Activated CD8-positive, alpha-beta memory T cell treated with anti-CD3 and anti-CD28 coated beads, Interleukin-2, amount 50 U/mL, for 1 hour (primary cell): Measurements from ENCODE around the gene DSCAML1.

Experiments
- DNase-seq: peaks from one replicate; pipeline ENCODE4 v3.0.0-alpha.2; 2020; ENCODE audit errors: extremely low read depth

The DSCAML1 gene

DNA sequence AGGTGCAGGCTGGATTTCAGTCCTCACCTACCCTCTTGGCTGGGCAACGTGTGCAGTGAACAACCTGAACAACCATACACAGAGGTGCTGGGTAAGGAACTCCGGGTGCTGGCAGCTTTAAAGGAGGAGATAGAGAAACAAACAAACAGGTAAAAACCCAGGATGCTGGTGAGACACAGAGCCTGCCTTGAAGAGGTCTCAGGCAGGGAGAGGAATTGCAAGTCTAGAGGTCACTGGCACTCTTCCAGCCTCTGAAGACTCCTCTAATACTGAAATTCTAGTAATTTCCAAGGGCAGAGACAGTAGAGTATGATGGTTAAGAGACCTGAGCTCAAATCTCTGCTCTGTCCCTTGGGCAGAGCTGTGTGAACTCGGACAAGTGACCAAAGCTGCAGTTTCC lies 276.8 kb downstream of the DSCAML1 start:
- DNase-seq = no peak

DNA sequence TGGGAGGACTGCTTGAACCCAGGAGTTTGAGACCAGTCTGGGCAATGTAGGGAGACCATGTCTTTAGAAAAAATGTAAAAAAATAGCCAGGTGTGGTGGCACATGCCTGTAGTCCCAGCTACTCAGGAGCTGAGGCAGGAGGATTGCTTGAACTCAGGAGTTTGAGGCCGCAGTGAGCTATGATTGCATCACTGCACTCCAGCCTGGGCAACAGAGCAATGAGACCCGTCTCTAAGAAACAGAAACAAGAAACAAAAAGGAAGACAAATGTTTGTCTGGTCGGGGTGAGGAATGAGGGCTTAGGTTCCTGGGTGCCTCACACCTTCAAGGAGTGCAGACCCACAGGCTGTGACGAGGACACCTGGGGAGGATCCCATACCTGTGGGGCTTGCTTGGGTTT lies 277.4 kb downstream of the DSCAML1 start:
- no peak for DNase-seq

DNA sequence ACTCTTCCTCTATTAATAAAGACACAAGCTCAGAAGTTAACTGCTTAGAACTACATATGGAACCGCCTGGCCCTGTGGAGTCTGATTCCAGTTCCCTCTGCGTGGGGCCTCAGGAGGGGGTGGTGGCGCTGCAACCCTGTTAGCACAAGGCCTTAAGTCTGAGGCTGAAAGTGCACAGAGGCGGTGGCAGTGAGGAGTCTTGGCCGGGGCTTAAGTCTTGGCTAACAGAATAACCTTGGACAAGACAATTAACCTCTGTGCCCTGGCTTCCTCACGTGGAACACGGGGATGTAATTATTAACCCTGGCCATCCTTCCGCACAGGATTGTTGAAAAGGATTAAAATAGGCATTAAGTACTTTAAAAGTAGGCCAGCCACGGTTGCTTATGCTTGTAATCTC lies 277.8 kb downstream of the DSCAML1 start:
- DNase-seq = no peak

DNA sequence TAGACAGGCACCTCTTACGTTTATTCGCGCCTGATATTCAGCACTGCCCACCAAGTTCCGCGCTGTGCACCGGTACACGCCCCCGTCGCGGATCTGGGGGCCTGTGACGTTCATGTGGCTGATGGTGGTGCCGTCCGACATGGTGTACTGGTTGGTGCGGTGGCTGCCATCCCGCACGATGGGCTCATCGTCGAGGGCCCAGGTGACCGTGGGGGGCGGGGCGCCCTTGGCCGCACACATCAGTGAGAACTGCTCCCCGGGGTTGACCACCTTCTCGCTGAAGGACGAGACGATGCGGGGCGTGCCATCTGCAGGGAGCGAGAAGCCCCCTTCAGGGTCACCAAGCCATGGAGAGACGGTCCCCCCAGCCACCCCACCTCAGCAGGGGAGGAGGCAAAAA lies 278.6 kb downstream of the DSCAML1 start:
- DNase-seq = no peak

DNA sequence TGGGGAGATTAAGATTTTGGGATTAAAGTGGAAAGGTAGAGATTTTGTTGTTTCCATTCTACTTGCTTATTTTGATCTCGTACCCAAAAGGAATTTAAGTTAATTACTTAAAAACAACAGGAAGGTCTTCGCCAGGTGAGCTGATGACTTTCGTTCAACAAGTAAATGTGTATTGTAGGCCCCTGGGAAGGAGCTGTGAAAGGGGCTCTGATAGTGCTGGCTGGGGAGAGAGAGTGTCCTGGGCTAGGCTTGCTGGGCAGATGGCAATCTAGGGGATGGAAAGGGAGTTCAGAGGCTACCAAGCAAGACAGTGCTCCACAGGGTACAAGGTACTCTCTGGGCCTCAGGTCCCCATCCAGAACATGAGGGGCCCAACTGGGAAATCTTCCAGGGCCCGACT lies 279.9 kb downstream of the DSCAML1 start:
- no peak for DNase-seq

DNA sequence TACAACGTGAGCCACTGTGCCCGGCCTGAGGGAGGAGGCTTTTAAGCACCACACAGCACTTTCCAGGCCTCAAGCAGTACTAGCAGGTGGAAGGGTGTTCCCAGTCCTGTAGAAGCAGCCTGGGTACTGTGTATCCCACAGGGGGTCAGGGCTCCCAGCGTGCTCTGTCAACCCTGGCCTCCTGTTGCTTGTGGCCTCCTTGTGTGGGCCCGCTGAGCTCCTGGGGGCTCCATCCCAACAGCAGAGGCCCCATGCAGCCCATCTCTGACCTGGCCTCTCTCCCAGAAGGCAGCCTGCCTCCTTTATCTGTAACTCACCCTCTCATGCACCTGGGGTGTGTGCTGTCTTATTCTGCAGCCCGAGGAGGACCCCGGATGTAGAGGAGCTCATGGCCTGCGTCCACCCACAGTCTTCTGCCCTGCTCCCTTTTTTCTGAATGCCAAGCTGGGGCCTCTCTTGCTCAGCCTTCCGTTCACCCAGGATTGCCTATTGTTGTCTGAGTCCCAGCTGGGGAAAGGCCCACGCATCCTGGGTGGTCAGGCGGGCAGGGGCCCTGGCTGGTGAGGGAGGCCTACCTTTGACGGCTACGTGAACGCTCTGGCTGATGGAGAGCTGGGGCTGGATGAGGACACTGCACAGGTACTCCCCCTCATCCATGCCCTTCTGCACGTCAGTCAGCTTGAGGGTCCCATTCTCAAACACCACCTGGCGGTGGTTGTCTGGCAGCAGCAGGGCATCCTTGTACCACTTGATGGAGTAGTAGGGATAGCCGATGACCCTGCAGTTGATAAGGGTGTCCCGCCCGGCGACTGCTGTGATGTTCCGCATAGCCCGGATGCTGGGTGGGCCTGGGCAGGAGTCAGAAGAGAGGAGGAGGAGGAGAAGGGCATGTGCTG lies 280.9 kb downstream of the DSCAML1 start:
- DNase-seq = no peak

DNA sequence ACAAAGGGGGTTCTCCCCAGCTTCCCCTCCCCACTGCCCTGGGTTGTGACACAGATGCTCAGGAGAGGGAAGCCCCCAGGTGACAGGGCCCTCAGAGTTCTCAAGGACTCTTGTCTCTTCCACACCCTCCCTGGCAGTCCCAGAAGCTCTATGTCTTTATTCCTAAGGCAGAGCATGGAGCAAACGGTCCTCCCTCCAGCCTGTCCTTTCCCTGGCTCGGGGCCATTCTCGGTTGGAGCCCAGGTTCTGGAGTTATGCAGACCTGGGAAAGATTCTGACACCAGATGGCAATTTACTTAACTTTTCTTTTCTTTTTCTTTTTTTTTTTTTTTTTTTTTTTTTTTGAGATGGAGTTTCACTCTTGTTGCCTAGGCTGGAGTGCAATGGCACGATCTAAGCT lies 282.8 kb downstream of the DSCAML1 start:
- DNase-seq = no peak

DNA sequence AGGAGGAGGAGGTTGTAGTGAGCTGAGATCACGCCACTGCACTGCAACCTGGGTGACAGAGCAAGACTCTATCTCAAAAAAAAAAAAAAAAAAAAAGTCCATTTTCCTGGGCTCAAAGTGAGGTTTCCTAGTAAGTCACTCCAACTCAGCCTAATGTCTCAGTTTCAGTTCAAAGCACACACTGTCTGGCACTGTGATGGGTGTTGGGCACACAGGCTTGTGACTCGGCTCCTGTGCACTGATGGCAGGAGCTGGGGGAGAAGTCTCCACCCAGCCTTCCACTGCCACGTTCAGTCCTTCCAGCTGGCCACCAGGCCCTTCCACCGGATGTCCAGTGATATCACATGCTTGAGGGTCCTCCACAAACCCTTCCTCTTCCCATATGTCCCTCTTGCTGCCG lies 283.4 kb downstream of the DSCAML1 start:
- DNase-seq = no peak

DNA sequence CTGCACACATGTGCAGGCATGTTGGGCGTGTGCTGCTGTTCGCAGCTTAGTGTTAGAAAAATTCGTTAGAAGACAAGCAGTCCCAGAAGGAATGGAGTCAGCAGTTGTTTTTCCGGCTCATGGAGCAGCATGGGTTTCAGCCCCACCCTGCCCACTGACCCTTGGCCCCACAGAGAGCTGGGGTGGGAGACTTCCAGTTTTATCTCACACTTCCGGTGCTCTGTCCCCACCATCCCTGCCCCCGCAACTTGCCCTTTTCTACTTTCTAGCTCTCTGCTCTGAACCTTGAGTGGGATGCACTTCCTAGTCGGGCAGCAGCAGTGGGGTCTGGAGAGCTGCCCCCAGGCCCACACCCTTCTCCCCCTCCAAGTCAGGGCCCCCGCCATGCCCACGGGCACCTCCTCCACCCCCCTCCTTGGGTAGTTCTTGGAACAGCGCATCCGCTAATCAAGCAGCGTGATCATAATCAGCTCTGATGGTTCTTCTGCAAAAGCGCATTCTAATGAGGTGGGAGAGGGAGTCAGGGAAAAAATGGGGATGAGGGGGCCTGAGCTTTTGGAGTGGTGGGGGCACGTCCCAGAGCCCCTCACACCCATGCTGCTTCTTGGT lies 285.0 kb downstream of the DSCAML1 start:
- DNase-seq = no peak

DNA sequence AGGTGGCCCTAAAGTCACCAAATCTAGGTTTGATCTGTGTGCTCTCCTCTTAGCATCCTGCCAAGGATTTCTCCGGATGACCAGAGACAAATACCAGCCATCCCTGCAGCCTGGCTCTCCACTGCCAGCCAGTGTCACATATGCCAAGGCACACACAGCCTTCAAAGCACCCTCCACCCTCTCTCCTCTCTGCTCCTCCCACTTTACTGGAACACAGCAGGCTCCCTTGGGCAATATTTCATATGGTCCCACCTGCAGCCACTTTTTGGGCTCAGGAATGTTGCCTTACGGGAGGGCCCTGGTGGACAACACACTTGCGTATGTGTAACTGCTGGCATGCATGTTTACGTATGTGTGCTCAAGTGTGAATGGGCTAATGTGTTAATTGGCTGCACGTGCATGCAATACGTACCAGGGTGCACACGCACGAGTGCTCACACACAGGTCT lies 285.5 kb downstream of the DSCAML1 start:
- DNase-seq = no peak

DNA sequence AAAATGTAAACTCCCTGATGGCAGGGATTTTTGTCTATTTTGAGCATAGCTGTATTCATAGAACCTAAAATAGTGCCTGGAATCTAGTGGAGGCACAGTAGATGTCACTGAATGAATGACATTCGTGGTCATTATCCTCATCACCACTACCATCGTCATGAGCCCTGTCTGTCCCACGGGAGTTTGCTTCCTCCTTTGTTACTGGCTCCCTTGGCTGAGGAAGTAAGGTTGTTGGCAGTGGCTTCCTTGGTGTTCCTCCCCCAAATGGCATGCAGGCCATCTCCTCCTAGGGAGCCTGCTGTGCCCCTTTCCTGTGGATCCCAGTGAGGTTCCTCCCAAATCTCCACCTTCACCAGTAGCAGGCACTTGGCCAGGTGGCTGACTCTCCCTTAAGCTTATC lies 286.4 kb downstream of the DSCAML1 start:
- no peak for DNase-seq

DNA sequence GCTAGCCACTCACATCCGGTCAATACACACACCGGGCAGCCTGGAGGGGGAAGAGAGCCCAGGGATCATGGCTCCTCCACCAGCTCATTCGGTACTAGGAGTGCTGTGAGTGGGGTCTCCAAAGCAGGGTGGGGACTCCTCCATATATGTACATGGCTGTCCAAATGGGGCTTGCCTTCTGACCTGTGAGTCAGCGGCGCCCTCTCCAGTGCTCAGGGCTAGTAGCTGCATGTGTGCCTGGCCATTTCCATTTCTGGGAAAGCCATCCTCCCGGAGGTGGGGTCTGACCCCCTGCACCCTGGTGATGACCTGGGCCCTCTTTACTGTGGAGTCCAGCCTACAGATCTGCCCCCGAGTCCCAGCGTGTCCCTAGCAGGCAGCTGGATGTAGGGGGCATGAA lies 287.5 kb downstream of the DSCAML1 start:
- DNase-seq = no peak

DNA sequence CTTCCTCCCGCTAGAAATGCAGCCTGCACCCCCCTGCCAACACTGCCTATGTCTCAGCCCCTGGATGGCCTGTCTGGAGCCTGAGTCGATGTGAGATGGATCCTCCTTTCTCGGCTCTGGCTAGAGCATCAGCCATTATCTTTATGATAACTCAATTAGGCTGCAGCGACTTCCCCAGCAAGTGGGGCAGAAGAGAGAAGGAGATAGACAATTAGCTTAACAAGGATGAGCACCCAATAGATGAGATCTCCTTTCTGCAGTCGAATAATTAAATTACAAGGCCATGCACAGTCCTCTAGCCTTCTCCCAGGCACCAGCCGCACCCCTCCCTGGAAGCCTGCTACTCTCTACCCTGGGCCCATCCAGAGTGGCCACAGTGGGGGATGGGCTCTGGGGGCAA lies 290.0 kb downstream of the DSCAML1 start:
- no peak for DNase-seq

DNA sequence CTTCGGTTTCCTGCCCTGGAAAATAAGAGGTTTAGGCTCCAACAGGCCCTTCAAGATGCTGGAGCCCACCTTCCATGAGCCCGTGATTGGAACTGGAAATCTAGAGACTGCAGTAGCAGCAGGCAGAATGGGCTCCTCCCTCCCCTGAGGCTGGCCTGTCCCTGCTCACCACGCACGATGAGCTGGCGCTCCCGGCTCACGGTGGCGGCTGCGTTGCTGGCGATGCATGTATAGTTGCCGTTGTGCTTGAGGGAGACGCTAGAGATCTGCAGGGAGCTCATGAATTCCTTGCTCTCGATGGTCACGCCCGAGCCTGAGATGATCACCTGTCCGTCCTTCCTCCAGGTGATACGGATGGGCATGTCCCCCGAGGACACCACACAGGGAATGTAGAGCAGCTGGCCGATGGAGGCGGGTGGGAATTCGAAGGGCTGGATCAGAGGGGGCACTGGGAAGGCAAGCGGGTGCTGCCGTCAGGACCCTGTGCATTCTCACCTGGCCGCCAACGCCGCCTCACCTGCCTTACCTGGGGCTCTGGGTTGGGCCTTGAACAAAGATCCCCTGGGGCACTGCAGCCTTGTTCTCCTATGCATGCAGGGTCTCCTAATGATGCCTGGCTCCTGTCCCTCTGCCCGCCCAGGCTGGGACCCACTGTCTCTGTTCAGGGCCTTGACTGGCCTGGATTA lies 291.6 kb downstream of the DSCAML1 start:
- no peak for DNase-seq

DNA sequence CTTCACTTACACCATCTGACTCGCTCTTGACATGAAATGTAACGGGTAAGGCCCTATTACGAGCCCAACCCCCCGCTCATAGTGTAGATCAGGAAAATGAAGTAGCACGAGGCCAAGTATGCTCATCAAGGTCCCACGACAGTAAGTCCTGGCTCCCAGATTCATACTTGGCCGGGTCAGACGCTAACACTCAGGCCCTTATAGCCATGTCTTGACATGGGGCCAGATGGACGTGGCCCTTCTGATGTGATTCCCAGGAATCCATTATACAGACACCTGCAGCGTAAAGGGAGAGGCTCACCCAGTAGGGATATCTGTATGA lies 294.3 kb downstream of the DSCAML1 start:
- no peak for DNase-seq

DNA sequence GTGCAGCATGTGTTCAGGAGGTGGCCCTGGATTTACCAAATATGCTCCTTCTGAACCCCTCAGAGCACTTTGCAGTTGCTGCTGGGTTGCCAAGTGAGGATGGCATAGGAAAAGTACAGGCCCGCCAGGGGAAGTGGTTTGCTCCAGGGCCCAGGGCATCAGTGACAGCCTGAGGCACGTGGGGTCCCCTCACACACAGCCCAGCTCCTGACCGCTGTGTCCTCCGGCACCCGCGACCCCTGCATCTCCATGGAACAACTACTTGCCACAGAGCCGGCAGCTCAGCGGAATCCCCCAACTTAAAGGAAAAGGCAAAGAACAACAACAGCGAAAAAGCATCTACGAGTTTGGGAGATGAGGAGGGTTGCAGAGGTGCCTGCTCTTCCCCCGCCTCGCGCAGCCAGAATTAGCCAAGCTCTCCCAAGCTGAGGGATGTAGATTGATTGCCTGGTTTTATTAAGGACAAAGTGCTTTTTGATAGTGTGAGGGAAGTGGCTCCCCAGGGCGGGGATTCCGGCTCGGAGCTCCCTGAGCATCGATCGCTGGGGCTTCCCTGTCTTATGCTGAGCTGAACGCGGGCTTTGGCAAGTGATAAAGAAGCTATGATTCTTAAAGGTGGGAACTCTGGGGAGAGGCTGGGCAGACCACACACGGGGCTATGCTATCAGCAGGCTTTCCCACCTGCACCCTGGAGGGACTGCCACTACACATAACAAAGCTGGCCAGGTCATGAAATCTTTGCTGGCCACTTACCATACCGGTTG lies 294.8 kb downstream of the DSCAML1 start:
- DNase-seq = no peak

DNA sequence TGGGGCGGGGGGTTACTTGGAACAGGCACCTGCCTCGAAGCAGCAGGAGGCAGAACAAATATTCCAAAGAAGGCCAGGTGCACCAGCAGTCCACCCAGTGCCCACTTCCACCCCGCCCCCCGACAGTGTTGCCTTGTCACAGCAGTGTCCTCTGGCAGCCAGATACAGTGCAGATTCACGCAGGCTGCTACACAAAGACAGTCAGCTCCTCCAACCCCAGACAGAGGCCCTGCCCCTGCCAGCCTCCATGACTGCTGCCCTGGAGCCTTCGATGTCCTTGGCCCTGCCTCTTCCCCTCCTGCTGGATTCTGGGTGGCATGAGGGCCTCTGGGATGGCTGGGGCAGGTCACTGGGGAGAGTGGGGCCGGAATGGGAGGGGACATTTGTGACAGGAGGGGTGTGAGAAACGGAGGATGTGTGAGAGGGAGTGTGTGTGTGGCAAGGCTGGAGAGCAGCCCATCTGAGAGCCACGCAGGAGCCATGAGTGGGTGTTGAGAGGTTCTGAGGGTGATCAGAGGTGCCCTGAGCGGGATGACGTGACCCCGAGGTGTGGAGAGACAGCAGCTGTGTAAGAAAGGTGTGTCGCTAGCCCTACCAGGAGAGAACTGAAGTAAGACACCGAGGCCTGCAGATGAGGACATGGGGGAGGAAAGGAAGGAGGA lies 295.6 kb downstream of the DSCAML1 start:
- DNase-seq = no peak

DNA sequence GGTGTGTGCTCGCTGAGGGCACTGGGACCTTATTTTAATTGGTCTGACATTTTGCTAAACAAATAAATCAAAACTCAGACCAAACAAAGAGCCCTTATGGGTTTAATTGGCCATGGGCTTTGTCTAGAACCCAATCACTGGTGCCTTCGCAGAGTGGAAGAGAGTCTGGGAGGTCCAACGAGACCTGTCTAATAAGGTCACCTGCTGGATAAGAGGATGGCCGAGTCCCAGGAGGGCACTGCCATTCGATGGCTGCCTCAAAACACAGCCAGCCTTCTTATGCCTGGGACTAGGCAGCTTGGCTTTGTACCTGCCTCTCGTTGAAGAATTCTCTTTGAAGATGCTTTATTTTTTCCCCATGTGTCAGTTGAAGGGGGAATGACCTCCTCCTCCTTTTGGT lies 298.2 kb downstream of the DSCAML1 start:
- DNase-seq = no peak

DNA sequence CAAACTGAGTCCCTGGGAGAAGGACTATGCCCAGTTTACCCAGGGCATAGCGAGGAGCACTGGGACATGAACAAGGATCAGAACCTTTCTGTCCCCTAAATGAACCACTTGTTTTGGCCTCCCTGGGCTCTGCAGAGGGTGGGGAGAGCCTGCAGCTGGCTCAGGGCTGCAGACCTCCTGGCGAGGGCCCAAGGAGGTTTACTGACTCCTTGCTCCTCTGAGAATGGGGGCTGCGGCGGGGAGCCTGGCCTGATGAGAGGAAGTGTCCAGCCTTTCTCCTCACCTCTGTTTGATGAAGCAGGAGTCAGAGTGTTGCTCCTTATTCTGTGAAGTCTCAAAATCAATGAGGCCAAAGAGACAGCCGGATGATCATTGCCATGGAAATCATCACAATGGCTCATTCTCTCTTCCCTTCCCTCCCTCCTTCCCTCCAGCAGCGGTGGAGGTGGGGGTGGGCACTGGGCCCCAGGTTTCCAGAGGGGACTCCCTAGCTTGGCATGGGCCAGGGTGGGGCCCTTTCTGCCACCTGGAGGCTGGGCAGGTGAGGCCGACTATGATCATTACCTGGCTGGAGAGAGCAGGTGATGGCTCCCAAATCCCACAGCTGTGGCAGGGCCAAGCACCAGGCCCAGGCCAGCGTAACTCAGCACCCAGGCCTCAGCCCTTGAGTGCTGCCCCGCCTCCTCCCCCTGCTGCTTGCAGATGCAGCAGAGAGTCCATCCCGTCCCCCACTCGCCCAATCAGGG lies 299.6 kb downstream of the DSCAML1 start:
- no peak for DNase-seq

DNA sequence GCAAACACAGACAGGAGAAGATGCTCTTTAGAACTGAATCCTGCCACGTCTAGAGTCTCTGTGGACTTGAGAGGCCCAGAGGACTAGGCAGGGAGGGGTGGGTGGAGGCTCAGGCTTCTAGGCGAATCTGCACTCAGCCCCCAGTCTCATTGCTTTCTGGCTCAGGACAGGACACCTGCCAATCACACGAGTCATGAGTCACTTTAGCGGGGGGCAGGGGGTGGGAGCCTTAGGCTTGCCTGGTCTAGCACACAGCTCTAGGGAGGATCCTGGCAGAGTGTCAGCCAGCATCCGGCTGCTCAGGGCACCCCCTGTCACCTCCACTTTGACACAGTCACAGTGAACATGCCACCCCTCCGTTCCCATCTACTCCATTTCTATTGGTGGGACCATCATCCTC lies 301.7 kb downstream of the DSCAML1 start:
- DNase-seq = no peak
